ENCODE measurements around the gene HERC3.

DNA sequence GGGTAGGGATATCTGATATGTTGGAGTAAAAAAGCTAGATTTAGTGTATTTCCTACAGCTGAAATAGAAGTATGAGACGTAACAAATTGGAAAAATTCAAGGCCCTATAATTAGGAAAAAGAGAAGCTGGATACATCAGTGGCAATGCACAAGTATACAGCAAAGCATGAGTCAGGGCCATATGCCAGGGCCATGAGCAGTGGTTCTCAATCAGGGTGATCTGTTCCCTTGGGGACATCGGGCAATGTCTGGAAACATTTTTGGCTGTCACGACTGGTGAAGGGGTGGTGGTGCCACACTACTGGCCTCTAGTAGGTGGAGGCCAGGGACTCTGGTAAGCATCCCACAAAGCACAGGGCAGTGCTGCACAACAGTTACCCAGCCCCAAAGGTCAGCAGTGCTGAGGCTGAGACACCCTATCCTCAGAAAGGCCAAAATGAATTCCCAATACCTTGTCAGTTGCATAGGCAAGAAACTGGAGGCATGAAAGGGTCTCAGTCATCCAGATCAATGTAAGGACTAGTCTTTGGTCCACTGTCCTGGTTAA lies 142.2 kb downstream of the HERC3 start:
- TF ChIP-seq, protein P1, sequence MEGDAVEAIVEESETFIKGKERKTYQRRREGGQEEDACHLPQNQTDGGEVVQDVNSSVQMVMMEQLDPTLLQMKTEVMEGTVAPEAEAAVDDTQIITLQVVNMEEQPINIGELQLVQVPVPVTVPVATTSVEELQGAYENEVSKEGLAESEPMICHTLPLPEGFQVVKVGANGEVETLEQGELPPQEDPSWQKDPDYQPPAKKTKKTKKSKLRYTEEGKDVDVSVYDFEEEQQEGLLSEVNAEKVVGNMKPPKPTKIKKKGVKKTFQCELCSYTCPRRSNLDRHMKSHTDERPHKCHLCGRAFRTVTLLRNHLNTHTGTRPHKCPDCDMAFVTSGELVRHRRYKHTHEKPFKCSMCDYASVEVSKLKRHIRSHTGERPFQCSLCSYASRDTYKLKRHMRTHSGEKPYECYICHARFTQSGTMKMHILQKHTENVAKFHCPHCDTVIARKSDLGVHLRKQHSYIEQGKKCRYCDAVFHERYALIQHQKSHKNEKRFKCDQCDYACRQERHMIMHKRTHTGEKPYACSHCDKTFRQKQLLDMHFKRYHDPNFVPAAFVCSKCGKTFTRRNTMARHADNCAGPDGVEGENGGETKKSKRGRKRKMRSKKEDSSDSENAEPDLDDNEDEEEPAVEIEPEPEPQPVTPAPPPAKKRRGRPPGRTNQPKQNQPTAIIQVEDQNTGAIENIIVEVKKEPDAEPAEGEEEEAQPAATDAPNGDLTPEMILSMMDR (IDR thresholded peaks at IDR 0.05), result no peak
- TF ChIP-seq POLR2A (IDR thresholded peaks at IDR 0.05) (no peak), POLR2AphosphoS5 (IDR thresholded peaks at IDR 0.05) (no peak), EP300 (IDR thresholded peaks at IDR 0.05) (no peak)
